ENCODE data around the gene ITPKB. TPM values are rescaled to one million over a fixed set of nuclear protein-coding genes. Genes with fewer than 3 reads are reported as not detected.

The ITPKB gene
- total and polyA plus RNA-seq, 2 of the 13 experiments (the other 11 are each of a cell fraction or from before 2014, with no cell fraction given), result not detected

DNA sequence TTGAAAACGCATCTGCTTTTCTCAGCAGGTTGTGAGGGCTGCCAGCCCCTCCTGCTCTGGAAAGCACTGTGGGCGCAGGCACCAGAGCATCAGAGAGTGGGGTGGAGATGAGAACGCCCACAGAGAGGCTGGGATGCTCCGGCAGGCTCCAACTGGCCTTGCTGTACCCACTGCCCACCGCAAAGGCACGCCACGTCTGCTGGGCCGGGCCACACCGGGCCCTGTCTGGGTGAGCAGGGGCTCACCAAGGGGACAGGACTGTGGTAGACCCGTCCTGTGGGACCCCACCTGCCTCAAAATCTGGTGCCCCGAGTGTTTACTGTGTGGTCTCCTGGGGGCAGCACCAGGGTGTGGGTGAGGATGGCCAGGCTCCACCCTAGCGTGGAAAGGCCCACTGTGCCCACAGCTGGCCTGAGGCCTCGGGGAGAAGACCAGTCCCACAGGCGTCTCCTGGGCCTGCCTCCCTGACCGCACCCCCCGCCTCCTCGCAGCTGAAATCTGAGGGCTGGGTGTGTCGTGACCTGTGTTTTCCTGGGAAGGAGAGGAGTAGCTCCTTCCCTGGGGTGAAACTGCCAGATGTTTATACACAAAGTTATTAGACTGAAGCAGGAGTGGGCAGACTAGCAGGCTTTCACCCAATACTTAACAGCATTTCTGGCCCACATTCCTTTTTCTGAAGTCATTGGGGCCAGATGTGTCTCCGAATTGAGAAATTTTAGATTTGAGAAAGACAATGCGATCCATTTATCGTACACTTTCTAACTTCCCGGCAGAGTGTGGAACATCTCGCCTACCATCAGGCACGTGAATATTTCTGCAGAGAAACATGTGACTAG, 136.7 kb downstream of the ITPKB start (continued):
- TF ChIP-seq PAWR (CRISPR knock-in tag; IDR thresholded peaks at IDR 0.05; ENCODE audit: borderline replicate concordance), result no peak
- TF ChIP-seq, protein P1, sequence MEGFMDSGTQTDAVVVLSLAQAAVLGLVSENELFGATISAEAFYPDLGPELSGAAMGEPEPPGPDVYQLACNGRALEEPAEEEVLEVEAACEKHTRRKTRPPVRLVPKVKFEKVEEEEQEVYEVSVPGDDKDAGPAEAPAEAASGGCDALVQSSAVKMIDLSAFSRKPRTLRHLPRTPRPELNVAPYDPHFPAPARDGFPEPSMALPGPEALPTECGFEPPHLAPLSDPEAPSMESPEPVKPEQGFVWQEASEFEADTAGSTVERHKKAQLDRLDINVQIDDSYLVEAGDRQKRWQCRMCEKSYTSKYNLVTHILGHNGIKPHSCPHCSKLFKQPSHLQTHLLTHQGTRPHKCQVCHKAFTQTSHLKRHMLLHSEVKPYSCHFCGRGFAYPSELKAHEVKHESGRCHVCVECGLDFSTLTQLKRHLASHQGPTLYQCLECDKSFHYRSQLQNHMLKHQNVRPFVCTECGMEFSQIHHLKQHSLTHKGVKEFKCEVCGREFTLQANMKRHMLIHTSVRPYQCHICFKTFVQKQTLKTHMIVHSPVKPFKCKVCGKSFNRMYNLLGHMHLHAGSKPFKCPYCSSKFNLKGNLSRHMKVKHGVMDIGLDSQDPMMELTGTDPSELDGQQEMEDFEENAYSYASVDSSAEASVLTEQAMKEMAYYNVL (CRISPR knock-in tag; IDR thresholded peaks at IDR 0.05; ENCODE audit: borderline replicate concordance), result no peak

DNA sequence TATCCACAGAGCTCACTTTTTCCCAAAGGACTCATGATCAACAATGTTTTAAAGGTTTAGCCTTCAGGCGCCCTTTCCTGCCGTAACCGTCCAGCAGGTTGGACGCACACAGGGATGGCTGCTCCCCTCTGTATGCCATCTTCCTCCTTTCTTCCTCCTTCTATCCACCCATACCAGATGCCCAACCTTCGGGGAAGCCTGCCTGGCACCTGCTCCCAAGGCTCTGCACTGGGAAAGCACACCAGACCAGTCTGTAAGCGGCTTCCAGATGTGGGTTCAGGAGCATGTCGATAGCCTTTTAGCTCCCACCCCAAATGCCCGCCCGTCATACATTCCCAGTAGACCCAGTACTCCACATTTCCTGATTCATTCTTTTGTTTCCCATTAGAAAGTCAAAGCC, 137.6 kb downstream of the ITPKB start:
- no TSS peak for BruUV-seq (replicated peaks)
- CTCF ChIA-PET (ENCODE audit: low intra/inter-chr PET ratio, low total read pairs), result no interaction called here
- Histone ChIP-seq H3K9me3 (ENCODE audit: low read length) (no peaks in the 10 kb centered on the region), H3K4me2 (ENCODE audit: low read depth, low read length) (no peak overlapping the region), H4K20me1 (ENCODE audit: insufficient read depth, low read length) (no peaks in the 10 kb centered on the region), H3K27me3 (ENCODE audit: control insufficient read depth in 1 of 2, insufficient read depth in 2 of 2, low read length in 2 of 2) (peaks cover 1 to 26% of the 10 kb centered on the region in 2 experiments; a peak in 4 of 5 replicates), H3K4me3 (replicated peaks in 1 of 3; ENCODE audit: insufficient read depth in 1 of 3, low read depth in 2 of 3, low read length in 3 of 3) (no peak overlapping the region), H3K36me3 (replicated peaks in 1 of 2; ENCODE audit: control insufficient read depth in 1 of 2, insufficient read depth in 2 of 2, low read length in 2 of 2) (no peaks in the 10 kb centered on the region), H2AFZ (ENCODE audit: low read length) (no peak overlapping the region), H3K9ac (ENCODE audit: insufficient read depth, low read depth, low read length) (no peak overlapping the region), H3K79me2 (ENCODE audit: insufficient read depth, low read length) (no peaks in the 10 kb centered on the region), H3K27ac (ENCODE audit: extremely low read length, insufficient read depth, low read length) (no peak overlapping the region), H3K4me1 (ENCODE audit: insufficient read depth, low read length) (peaks cover 12% of the 10 kb centered on the region)
- 81% methylated on average over 9 of the region's 9 CpGs for WGBS (ENCODE audit: low lambda C conversion rate)
- no peak for ATAC-seq
- in situ Hi-C loops (cut with HindIII; ENCODE audit: extremely low pct_ligation_motif_present, low pct_unique_long_range_greater_than_20kb) (loop anchor here (10.0 kb wide), 1 partner anchor 177 kb away; no protein-coding TSS in a partner anchor), intact Hi-C loops (cut with micrococcal nuclease; ENCODE audit: unreplicated experiment) (loop anchor here (10.0 kb wide), 1 partner anchor 177 kb away; no protein-coding TSS in a partner anchor)
- no peak for FAIRE-seq
- POLR2A ChIA-PET, result no interaction called here
- TF ChIP-seq YEATS4 (CRISPR knock-in tag; IDR thresholded peaks at IDR 0.05; ENCODE audit: borderline replicate concordance) (no peak), NFE2L1 (CRISPR knock-in tag; IDR thresholded peaks at IDR 0.05; ENCODE audit: borderline replicate concordance) (no peak), CBX1 (IDR thresholded peaks at IDR 0.05; ENCODE audit: low read depth) (no peak), NAIF1 (CRISPR knock-in tag; IDR thresholded peaks at IDR 0.05; ENCODE audit: borderline replicate concordance) (no peak)
- TF ChIP-seq, protein P2, sequence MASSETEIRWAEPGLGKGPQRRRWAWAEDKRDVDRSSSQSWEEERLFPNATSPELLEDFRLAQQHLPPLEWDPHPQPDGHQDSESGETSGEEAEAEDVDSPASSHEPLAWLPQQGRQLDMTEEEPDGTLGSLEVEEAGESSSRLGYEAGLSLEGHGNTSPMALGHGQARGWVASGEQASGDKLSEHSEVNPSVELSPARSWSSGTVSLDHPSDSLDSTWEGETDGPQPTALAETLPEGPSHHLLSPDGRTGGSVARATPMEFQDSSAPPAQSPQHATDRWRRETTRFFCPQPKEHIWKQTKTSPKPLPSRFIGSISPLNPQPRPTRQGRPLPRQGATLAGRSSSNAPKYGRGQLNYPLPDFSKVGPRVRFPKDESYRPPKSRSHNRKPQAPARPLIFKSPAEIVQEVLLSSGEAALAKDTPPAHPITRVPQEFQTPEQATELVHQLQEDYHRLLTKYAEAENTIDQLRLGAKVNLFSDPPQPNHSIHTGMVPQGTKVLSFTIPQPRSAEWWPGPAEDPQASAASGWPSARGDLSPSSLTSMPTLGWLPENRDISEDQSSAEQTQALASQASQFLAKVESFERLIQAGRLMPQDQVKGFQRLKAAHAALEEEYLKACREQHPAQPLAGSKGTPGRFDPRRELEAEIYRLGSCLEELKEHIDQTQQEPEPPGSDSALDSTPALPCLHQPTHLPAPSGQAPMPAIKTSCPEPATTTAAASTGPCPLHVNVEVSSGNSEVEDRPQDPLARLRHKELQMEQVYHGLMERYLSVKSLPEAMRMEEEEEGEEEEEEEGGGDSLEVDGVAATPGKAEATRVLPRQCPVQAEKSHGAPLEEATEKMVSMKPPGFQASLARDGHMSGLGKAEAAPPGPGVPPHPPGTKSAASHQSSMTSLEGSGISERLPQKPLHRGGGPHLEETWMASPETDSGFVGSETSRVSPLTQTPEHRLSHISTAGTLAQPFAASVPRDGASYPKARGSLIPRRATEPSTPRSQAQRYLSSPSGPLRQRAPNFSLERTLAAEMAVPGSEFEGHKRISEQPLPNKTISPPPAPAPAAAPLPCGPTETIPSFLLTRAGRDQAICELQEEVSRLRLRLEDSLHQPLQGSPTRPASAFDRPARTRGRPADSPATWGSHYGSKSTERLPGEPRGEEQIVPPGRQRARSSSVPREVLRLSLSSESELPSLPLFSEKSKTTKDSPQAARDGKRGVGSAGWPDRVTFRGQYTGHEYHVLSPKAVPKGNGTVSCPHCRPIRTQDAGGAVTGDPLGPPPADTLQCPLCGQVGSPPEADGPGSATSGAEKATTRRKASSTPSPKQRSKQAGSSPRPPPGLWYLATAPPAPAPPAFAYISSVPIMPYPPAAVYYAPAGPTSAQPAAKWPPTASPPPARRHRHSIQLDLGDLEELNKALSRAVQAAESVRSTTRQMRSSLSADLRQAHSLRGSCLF (CRISPR knock-in tag; IDR thresholded peaks at IDR 0.05; ENCODE audit: borderline replicate concordance), result no peak
- DNase-seq (ENCODE audit: low spot score), result no peak
